ENCODE data around the gene RGS1.

GRCh38 chr1:192602757-192603156 lies 27.2 kb downstream of the RGS1 start:
- TF ChIP-seq CTCF (tag by site-specific recombination; IDR thresholded peaks at IDR 0.05) (no peak), ZNF785 (tag by site-specific recombination; IDR thresholded peaks at IDR 0.05) (no peak), ZNF311 (tag by site-specific recombination; IDR thresholded peaks at IDR 0.05; ENCODE audit: borderline replicate concordance) (no peak), ZNF416 (tag by site-specific recombination; IDR thresholded peaks at IDR 0.05) (no peak), ZNF350 (tag by site-specific recombination; IDR thresholded peaks at IDR 0.05) (no peak), YY2 (tag by site-specific recombination; IDR thresholded peaks at IDR 0.05) (no peak)

Data from HEK293 (cell line).